GM18520 (cell line): ENCODE measurements around the gene STK33.

Experiments
- ATAC-seq: cut with Tn5 transposase; IDR thresholded peaks from one replicate; pipeline ENCODE4 v1.9.1; 2021; ENCODE audit not compliant: unreplicated experiment

The STK33 gene

GRCh38 chr11:8604078-8604723 lies 10.2 kb upstream of the STK33 start:
- ATAC-seq: no peak

DNA sequence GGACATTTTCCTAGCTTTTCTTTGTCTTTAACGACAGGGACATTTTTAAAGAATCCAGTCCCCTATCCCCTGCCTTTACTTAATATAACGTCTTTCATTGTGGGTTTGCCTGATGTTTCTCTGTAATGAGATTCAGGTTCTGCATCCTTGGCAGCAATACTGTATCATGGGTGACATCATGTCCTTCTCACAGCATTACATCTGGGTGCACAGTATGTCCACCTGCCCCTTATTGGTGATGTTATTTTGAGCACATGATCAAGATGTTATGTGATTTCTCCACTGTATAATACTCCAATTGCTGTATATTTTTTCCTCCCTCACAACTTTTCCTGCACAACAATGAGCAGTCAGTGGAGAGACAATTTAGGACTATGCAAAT lies 9.7 kb upstream of the STK33 start:
- ATAC-seq: no peak

- ATAC-seq: no peak
Observed at GRCh38 chr11:8601376-8602133, 7.5 kb upstream of the STK33 start.

GRCh38 chr11:8598506-8598905 lies 4.5 kb upstream of the STK33 start:
- ATAC-seq: no peak

DNA sequence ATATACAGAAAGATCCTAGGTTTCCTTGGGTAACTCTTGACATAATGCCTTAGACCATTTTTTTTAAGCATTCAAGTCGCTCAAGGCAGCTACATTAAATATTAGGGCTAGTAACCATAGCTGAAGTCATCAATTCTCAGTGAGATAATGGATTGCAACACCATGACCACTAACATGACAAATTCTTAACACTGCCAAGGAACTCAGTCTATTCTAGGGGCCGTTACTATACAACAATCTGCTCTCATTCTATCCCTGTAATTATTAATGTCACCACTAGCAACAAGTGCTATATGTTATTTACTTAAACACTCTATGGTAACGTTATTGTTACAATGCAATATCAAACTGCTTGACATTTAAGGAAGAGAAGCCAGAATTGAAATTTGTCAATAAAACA lies 3.2 kb upstream of the STK33 start:
- no peak for ATAC-seq

- ATAC-seq: no peak
Observed at GRCh38 chr11:8596504-8597046, 2.5 kb upstream of the STK33 start.

DNA sequence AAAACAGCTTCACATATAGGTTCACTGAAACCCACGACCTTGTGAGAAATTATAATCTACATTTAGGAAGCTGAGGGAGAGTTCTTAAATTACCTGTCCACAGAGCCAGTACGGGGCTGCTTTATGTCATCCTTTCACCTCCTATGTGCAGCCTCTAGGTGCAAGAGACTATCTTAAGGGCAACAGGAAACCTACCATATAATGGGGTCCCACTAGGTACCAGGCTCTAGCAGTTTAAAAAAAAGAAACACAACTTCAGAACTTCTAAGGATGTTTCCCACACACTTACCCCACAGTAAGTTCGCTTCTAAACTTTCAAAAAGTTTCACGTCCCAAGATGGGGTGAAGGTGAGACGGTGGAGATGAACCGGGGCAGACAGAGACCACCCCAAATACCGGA lies 573 bp downstream of the STK33 start:
- no peak for ATAC-seq

GRCh38 chr11:8587915-8588314 lies 6.1 kb downstream of the STK33 start:
- ATAC-seq: no peak

DNA sequence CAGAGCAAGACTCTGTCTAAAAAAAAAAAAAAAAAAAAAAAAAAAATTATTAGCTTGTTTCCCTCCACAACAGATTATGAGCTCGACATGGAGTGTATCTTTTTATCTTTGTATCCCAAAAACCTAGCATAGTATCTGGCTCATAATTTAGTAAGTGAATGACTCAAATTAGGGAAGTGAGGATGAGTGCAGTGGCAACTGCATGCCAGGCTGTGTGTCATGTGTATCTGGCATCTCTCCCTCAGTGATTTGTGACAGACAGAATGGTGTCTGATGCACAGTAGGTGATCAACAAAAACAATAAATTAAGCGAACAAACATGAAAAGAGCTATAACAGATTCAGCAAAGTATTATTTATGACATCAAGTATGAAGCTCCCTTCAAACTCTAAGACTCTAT lies 7.2 kb downstream of the STK33 start:
- ATAC-seq: no peak

DNA sequence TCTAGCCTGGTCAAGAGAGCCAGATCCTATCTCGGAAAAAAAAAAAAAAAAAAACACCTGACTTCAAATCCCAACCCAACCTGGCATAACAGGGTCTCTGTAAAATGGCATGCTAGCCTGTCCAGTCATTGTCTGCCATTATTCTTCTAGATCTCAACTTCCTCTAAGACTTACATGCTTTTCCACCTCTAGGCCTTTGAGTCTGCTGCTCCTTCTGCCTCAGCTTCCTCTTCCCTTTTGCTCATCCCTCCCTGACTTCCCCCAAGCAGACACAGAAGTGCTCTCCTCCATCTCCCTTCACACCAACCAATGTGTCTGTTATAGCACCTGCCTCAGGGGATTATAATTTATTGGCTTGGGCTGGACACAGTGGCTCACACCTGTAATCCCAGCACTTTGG lies 7.8 kb downstream of the STK33 start:
- no peak for ATAC-seq

- no peak for ATAC-seq
Observed at GRCh38 chr11:8584511-8584910, 9.5 kb downstream of the STK33 start.

- no peak for ATAC-seq
Observed at GRCh38 chr11:8584082-8584481, 9.9 kb downstream of the STK33 start.

DNA sequence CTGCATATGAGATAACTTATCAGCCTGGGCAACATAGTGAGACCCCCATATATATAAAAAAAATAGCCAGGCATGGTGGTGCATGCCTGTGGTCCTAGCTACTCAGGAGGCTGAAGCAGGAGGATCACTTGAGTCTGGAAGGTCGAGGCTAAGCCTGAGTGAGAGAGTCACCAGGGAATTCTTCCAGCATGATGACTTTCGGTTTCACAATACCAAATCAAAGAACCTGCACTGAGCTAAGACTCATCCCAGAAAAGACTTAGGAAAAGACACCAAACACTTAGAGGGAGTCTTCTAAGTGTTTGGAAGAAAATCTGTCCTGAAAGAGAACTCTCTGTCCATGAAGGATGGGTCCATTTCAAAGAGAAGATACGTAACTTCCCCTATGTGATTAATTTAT lies 12.7 kb downstream of the STK33 start:
- ATAC-seq: no peak

GRCh38 chr11:8577791-8578581 lies 16.0 kb downstream of the STK33 start:
- ATAC-seq: no peak

DNA sequence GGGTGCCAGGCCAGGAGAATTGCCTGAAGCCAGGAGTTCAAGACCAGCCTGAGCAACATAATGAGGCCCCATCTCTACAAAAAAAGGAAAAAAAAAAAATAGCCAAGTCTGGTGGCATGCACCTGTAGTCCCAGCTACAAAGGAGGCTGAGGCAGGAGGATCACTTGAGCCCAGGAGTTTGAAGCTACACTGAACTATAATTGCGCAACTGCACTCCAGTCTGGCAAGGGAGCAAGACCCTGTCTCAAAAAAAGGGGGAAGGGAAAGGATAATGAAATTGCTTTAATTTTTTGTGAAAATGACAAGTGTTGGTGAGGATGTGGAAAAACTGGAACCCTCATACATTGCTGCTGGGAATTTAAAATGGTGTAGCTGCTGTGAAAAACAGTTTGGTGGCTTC lies 19.2 kb downstream of the STK33 start:
- ATAC-seq: no peak

- ATAC-seq: no peak
Observed at GRCh38 chr11:8573777-8574176, 20.3 kb downstream of the STK33 start.

GRCh38 chr11:8567602-8568198 lies 26.3 kb downstream of the STK33 start:
- ATAC-seq: peak; percentile 54

GRCh38 chr11:8566613-8567210 lies 27.3 kb downstream of the STK33 start:
- ATAC-seq: no peak

DNA sequence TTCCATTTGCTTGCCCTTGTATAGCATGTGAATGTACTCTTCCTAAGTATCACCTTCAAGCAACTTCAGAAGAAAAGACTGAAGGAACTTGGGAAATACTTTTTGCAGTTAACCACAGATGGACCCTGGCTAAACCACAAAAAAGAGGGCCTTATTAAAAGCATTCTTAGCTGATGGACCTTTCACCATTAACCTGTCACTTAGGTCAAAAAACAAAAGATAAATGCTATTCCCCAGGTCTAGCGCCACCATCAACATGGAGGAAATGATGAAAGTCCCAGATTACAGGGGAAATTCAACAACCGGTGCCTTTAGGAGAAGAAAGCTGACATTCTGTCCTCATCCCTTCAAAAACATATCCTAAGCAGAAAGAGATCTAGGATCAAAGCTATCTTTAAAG lies 29.5 kb downstream of the STK33 start:
- ATAC-seq: no peak

- no peak for ATAC-seq
Observed at GRCh38 chr11:8561461-8561860, 32.6 kb downstream of the STK33 start.

DNA sequence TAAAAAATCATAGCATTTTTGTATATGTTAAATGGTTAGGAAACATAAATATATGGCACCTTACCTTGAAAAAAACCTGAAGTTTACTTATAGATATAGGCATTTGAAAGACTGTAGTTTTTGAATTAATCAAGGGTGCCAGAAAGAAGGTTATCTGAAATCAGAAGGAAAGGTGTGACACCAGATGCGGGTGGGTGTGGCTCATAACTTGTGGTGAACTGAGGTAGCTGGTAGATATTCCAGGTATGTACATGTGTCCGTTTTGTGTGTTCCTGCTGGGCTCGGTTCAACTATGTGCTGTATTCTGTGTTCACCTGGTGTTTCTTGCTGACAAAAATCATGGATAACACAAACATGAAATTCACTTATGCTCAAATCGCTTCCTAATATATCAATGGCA lies 35.6 kb downstream of the STK33 start:
- ATAC-seq: no peak
